HEK293 (cell line): ENCODE measurements around the gene SPPL2B.

ENCODE experiments used
- CTCF ChIA-PET: fragments of 350-600 bp; formaldehyde crosslinking; extraction: SDS; loops from one replicate; lab custom pipeline; 2021; ENCODE audit warnings: antibody characterized with exemption; lab: Yijun Ruan, JAX
- POLR2A ChIA-PET: fragments of 300-600 bp; formaldehyde crosslinking; extraction: SDS; loops from one replicate; lab custom pipeline; 2020; ENCODE audit warnings: antibody characterized with exemption, inconsistent platforms; lab: Yijun Ruan, JAX
- H3K27ac ChIP-seq: fragments of 200-500 bp; sonication (Bioruptor generic); 2 replicates; pipeline ENCODE4 v1.5.1; 2014; ENCODE audit warnings: low read depth, low read length, control low read depth, inconsistent platforms; ENCODE audit errors: extremely low read depth
- H3K36me3 ChIP-seq, 2 experiments: fragments of 200-500 bp in 1 of 2; sonication (Bioruptor generic) in 1 of 2; 1 replicate in 1 of 2; 2 replicates in 1 of 2; pipeline ENCODE4 v1.5.1; 2014 to 2017; ENCODE audit warnings: inconsistent platforms in 2 of 2, low read length in 2 of 2; ENCODE audit not compliant: control insufficient read depth in 2 of 2, insufficient read depth in 1 of 2
- H3K4me1 ChIP-seq: fragments of 200-500 bp; sonication (Bioruptor generic); 2 replicates; pipeline ENCODE4 v1.5.1; 2014; ENCODE audit warnings: mild to moderate bottlenecking, low read length, inconsistent platforms; ENCODE audit not compliant: control insufficient read depth, insufficient read depth
- H3K4me3 ChIP-seq: 2 replicates; pipeline ENCODE4 v1.5.1; 2011; ENCODE audit warnings: low read depth, mild to moderate bottlenecking, control low read depth, low read length, moderate library complexity
- H3K9me3 ChIP-seq: fragments of 200-500 bp; sonication (Bioruptor generic); 2 replicates; pipeline ENCODE4 v1.5.1; 2014; ENCODE audit warnings: low read depth, low read length, inconsistent platforms; ENCODE audit not compliant: control insufficient read depth, insufficient read depth
- ELK4 ChIP-seq: IDR thresholded peaks from 2 replicates; pipeline ENCODE4 v1.6.1; 2011; ENCODE audit warnings: mild to moderate bottlenecking, low read depth, low read length, borderline replicate concordance
- FEZF1 ChIP-seq: fragments of 450-650 bp; formaldehyde crosslinking; IDR thresholded peaks from 2 replicates; pipeline ENCODE4 v1.5.1; 2016; ENCODE audit warnings: missing biosample characterization, missing genetic modification characterization
- PRDM1 ChIP-seq: fragments of 450-650 bp; formaldehyde crosslinking; IDR thresholded peaks from 2 replicates; pipeline ENCODE4; 2016; ENCODE audit warnings: missing biosample characterization, missing genetic modification characterization
- REPIN1 ChIP-seq: fragments of 450-650 bp; formaldehyde crosslinking; IDR thresholded peaks from 2 replicates; pipeline ENCODE4 v1.5.1; 2017; ENCODE audit warnings: missing biosample characterization, missing genetic modification characterization, low read depth
- REST ChIP-seq: fragments of 450-650 bp; formaldehyde crosslinking; IDR thresholded peaks from 2 replicates; pipeline ENCODE4 v1.5.1; 2016; ENCODE audit warnings: missing biosample characterization, missing genetic modification characterization
- SALL2 ChIP-seq: fragments of 450-650 bp; formaldehyde crosslinking; IDR thresholded peaks from 2 replicates; pipeline ENCODE4 v1.5.0; 2017; ENCODE audit warnings: missing biosample characterization, mild to moderate bottlenecking, missing genetic modification characterization, borderline replicate concordance
- ZNF10 ChIP-seq: fragments of 450-650 bp; formaldehyde crosslinking; IDR thresholded peaks from 2 replicates; pipeline ENCODE4 v1.5.1; 2017; ENCODE audit warnings: missing biosample characterization, missing genetic modification characterization
- ZNF391 ChIP-seq: fragments of 450-650 bp; formaldehyde crosslinking; IDR thresholded peaks from 2 replicates; pipeline ENCODE4 v1.5.1; 2016; ENCODE audit warnings: low read depth, missing biosample characterization, missing genetic modification characterization, borderline replicate concordance
- ZNF530 ChIP-seq: fragments of 450-650 bp; formaldehyde crosslinking; IDR thresholded peaks from 2 replicates; pipeline ENCODE4 v1.5.1; 2016; ENCODE audit warnings: low read depth, missing biosample characterization, missing genetic modification characterization
- ZNF701 ChIP-seq: fragments of 450-650 bp; formaldehyde crosslinking; IDR thresholded peaks from 2 replicates; pipeline ENCODE4 v1.5.1; 2016; ENCODE audit warnings: missing biosample characterization, missing genetic modification characterization
- ZNF768 ChIP-seq: fragments of 450-650 bp; formaldehyde crosslinking; IDR thresholded peaks from 2 replicates; pipeline ENCODE4 v1.5.1; 2018; ENCODE audit warnings: missing biosample characterization, mild to moderate bottlenecking, missing genetic modification characterization
- ZSCAN23 ChIP-seq: fragments of 450-650 bp; formaldehyde crosslinking; IDR thresholded peaks from 2 replicates; pipeline ENCODE4 v1.5.1; 2016; ENCODE audit warnings: missing biosample characterization, missing genetic modification characterization
- ZSCAN30 ChIP-seq: fragments of 450-650 bp; IDR thresholded peaks from 2 replicates; pipeline ENCODE4 v1.5.1; 2018; ENCODE audit warnings: missing biosample characterization, mild to moderate bottlenecking, missing genetic modification characterization, moderate library complexity
- ZSCAN5A ChIP-seq: fragments of 450-650 bp; formaldehyde crosslinking; IDR thresholded peaks from 2 replicates; pipeline ENCODE4 v1.5.1; 2016; ENCODE audit warnings: missing biosample characterization, missing genetic modification characterization

The SPPL2B gene

GRCh38 chr19:2327773-2328400 lies 597 bp upstream of the SPPL2B start (continued):
- no peak for TF ChIP-seq FEZF1 (tag by site-specific recombination)
- TF ChIP-seq ZNF391: no peak; the same call in 1 of the 2 replicates
- TF ChIP-seq ZSCAN5A: no peak
- TF ChIP-seq ELK4: no peak
- no peak for TF ChIP-seq ZNF768 (tag by site-specific recombination)
- TF ChIP-seq ZNF10: no peak
- no peak for TF ChIP-seq ZNF530 (tag by site-specific recombination)
- peak; percentile 84; the same call in 1 of the 2 replicates for TF ChIP-seq ZSCAN23 (tag by site-specific recombination)
- TF ChIP-seq, all 188 proteins: peak for 21

GRCh38 chr19:2329149-2329478 lies 630 bp downstream of the SPPL2B start:
- H3K27ac ChIP-seq: peak overlapping the region; percentile 90; the same call in 1 of the 2 replicates
- H3K36me3 ChIP-seq: peaks cover 0 to 28% of the 10 kb centered on the region in 2 experiments; a peak in 2 of 3 replicates
- ChIA-PET POLR2A (no interaction called here), CTCF (interaction anchor here (1.0 to 1.7 kb wide), 2 partner anchors 55 to 308 kb away, joined by 4 to 5 read pairs; no protein-coding TSS in a partner anchor)
- H3K9me3 ChIP-seq: no peaks in the 10 kb centered on the region
- TF ChIP-seq SALL2 (no peak), REST (0 out of 2 replicates have a peak, but pooled peaks have one; percentile 9), ZNF701 (tag by site-specific recombination) (no peak)
- peak overlapping the region; percentile 92 for H3K4me3 ChIP-seq
- peaks cover 14% of the 10 kb centered on the region for H3K4me1 ChIP-seq

GRCh38 chr19:2329501-2329916 lies 1.0 kb downstream of the SPPL2B start:
- no peak overlapping the region; the same call in 1 of the 2 replicates for H3K27ac ChIP-seq
- H3K9me3 ChIP-seq: no peaks in the 10 kb centered on the region
- ChIA-PET CTCF (interaction anchor here (0.7 to 1.0 kb wide), 2 partner anchors 308 to 319 kb away, joined by 3 to 5 read pairs; no protein-coding TSS in a partner anchor), POLR2A (interaction anchor here (0.6 kb wide), 1 partner anchor 49 kb away, joined by 5 read pairs; no protein-coding TSS in a partner anchor)
- TF ChIP-seq REPIN1 (tag by site-specific recombination): no peak
- TF ChIP-seq PRDM1 (tag by site-specific recombination): peak; percentile 8; the same call in 1 of the 2 replicates
- no peak for TF ChIP-seq ZSCAN30 (tag by site-specific recombination)
- H3K36me3 ChIP-seq: peaks cover 0 to 28% of the 10 kb centered on the region in 2 experiments; a peak in 2 of 3 replicates
- H3K4me1 ChIP-seq: peaks cover 14% of the 10 kb centered on the region
- peak overlapping the region; percentile 92 for H3K4me3 ChIP-seq
